ENCODE measurements around the gene SGSM1. TPM values are rescaled to one million over a fixed set of nuclear protein-coding genes. Genes with fewer than 3 reads are reported as not detected.

SGSM1 gene
- total RNA-seq, 4 donors from 2014 or later = 1.7 to 6.3 (median 3.7) TPM

DNA sequence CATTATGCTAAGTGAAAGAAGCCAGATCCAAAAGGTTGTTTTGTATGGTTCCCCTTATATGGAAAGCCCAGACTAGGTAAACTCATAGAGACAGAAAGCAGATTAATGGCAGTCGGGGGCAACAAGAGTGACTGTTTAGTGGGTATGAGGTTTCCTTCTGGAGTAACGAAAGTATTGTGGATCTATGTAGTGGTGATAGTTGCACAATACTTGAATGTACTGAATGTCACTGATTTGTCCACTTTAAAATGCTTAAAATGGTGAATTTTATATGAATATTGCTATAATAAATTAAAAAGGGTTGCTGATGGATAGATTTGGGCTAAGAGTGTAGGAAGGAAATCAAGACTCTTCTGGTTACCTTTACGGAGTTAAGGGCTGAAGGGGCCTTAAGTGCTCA, 10.0 kb upstream of the SGSM1 start:
- no peak overlapping the region for H3K4me3 ChIP-seq
- H3K36me3 ChIP-seq = no peaks in the 10 kb centered on the region
- WGBS = 85% methylated on average over 3 of the region's 3 CpGs
- TF ChIP-seq, protein P1, sequence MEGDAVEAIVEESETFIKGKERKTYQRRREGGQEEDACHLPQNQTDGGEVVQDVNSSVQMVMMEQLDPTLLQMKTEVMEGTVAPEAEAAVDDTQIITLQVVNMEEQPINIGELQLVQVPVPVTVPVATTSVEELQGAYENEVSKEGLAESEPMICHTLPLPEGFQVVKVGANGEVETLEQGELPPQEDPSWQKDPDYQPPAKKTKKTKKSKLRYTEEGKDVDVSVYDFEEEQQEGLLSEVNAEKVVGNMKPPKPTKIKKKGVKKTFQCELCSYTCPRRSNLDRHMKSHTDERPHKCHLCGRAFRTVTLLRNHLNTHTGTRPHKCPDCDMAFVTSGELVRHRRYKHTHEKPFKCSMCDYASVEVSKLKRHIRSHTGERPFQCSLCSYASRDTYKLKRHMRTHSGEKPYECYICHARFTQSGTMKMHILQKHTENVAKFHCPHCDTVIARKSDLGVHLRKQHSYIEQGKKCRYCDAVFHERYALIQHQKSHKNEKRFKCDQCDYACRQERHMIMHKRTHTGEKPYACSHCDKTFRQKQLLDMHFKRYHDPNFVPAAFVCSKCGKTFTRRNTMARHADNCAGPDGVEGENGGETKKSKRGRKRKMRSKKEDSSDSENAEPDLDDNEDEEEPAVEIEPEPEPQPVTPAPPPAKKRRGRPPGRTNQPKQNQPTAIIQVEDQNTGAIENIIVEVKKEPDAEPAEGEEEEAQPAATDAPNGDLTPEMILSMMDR (IDR thresholded peaks at IDR 0.05) = no peak
- TF ChIP-seq EP300 (IDR thresholded peaks at IDR 0.05) = no peak
- no peak for TF ChIP-seq POLR2AphosphoS5 (IDR thresholded peaks at IDR 0.05)
- no peak for TF ChIP-seq POLR2A (IDR thresholded peaks at IDR 0.05)
- no peaks in the 10 kb centered on the region for H3K4me1 ChIP-seq
- H3K27me3 ChIP-seq = no peaks in the 10 kb centered on the region
- H3K27ac ChIP-seq = no peak overlapping the region
- H3K9me3 ChIP-seq = no peaks in the 10 kb centered on the region
- DNase-seq (ENCODE audit: low spot score in 2 of 2) = no peak

DNA sequence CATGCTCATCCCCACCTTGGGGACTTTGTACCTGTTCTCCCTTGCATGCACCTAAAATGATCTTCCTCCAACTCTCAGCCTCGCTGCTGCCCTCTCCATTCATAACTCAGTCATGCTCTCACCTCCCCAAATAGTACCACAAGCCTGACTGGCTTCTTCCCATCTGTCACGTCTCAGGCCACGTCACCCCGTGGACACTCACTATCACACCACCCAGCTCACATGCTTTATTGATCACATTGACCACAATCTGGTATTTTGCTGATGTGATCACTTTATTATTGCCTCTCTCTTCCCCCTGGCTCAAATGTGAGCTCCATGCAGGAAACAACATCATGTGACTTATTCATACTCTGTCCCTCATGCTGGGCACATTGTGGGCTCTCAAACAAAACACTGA, 9.2 kb upstream of the SGSM1 start:
- H3K4me3 ChIP-seq = no peak overlapping the region
- no peaks in the 10 kb centered on the region for H3K4me1 ChIP-seq
- no peaks in the 10 kb centered on the region for H3K9me3 ChIP-seq
- WGBS = 71% methylated on average over 4 of the region's 4 CpGs
- H3K27me3 ChIP-seq = no peaks in the 10 kb centered on the region
- no peak overlapping the region for H3K27ac ChIP-seq
- TF ChIP-seq POLR2A (IDR thresholded peaks at IDR 0.05) (no peak), POLR2AphosphoS5 (IDR thresholded peaks at IDR 0.05) (no peak), EP300 (IDR thresholded peaks at IDR 0.05) (no peak)
- TF ChIP-seq, protein P1 (IDR thresholded peaks at IDR 0.05) = no peak
- no peak for DNase-seq (ENCODE audit: low spot score in 2 of 2)
- H3K36me3 ChIP-seq = no peaks in the 10 kb centered on the region

DNA sequence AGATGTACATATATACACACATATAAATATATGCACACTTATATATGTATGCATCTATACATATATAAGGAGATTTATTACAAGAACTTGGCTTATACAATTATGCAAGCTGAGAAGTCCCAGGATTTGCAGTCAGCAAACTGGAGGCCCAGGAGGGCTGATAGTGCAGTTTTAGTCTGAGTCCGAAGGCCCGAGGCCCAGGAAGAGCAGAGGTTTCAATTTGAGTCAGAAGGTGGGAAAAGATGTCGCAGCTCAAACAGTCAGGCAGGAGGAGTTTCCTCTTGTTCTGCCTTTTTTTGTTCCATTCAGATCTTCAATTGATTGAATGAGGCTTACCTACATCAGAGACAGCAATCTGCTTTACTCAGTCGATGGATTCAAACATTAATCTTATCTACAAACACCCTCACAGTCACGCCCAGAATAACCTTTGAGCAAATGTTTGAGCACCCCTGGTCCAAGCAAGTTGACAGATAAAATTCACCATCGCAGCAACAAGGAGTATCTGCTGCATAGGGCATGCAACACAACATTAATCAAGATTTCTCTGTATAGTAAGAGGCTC, 4.0 kb upstream of the SGSM1 start:
- no peaks in the 10 kb centered on the region for H3K9me3 ChIP-seq
- no peak overlapping the region for H3K27ac ChIP-seq
- peaks cover 13% of the 10 kb centered on the region for H3K4me1 ChIP-seq
- DNase-seq (ENCODE audit: low spot score in 2 of 2) = no peak
- TF ChIP-seq, protein P1 (IDR thresholded peaks at IDR 0.05) = no peak
- TF ChIP-seq POLR2A (IDR thresholded peaks at IDR 0.05) (no peak), EP300 (IDR thresholded peaks at IDR 0.05) (no peak), POLR2AphosphoS5 (IDR thresholded peaks at IDR 0.05) (no peak)
- WGBS = 79% methylated on average over 6 of the region's 6 CpGs
- H3K27me3 ChIP-seq = no peaks in the 10 kb centered on the region
- H3K36me3 ChIP-seq = no peaks in the 10 kb centered on the region
- H3K4me3 ChIP-seq = no peak overlapping the region

DNA sequence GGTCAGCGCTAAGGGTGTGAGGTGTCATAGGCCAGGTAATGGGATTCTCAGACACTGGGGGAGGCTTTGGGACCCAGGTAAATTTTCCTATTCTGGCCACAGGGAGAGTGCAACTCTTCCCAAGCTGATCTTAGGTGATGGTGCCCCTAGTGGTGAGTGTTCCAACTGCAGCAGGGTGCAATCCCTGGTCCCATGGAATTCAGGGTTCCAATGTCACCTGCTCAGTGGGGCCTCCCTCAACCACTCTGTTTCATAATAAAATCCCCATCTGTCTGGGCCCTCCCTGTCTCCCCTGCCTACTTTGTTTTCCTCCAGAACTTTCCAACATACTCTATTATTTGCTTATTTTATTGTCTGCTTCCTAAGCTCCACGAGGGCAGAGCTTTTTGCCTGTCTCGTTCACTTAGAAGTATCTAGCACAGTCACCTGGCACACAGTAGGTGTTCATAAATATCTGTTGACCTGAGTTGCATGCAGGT, 2.9 kb upstream of the SGSM1 start:
- TF ChIP-seq EP300 (IDR thresholded peaks at IDR 0.05) = no peak
- TF ChIP-seq, protein P1 (IDR thresholded peaks at IDR 0.05) = peak; percentile 44 to 91
- no peaks in the 10 kb centered on the region for H3K36me3 ChIP-seq
- WGBS = 59% methylated on average over 3 of the region's 3 CpGs
- no peak overlapping the region for H3K4me3 ChIP-seq
- no peaks in the 10 kb centered on the region for H3K9me3 ChIP-seq
- DNase-seq (ENCODE audit: low spot score in 2 of 2) = peak in 1 of 2 donors; percentile 64
- no peak overlapping the region for H3K27ac ChIP-seq
- peaks cover 14% of the 10 kb centered on the region for H3K4me1 ChIP-seq
- H3K27me3 ChIP-seq = no peaks in the 10 kb centered on the region

DNA sequence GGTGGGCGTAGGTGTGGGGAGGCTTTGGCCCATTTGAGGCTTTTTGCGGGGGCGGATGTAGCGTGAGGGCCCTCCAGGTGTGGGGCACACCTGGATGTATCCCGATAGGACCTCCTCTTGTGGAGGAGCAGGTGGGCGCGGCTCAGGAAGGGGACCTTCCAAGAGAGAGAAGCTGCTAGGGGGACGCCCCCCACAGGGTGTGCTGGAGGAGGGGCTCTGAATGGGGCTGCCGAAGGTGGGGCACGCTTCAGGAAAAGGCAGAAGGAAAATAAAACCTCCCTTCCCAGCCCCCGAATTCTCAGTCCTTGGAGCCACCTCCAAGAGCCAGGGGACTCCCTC, 621 bp downstream of the SGSM1 start:
- H3K4me1 ChIP-seq = peaks cover 14% of the 10 kb centered on the region
- peak overlapping the region; percentile 56 for H3K4me3 ChIP-seq
- TF ChIP-seq, protein P1 (IDR thresholded peaks at IDR 0.05) = no peak
- TF ChIP-seq EP300 (IDR thresholded peaks at IDR 0.05) (no peak), POLR2AphosphoS5 (IDR thresholded peaks at IDR 0.05) (no peak)
- H3K9me3 ChIP-seq = no peaks in the 10 kb centered on the region
- DNase-seq (ENCODE audit: low spot score in 2 of 2) = no peak
- no peak overlapping the region for H3K27ac ChIP-seq
- WGBS = 18% methylated on average over 9 of the region's 11 CpGs
- H3K36me3 ChIP-seq = no peaks in the 10 kb centered on the region
- H3K27me3 ChIP-seq = no peaks in the 10 kb centered on the region

All from suprapubic skin (tissue), 4 donors.